NCI-H526 treated with DMSO at 0.1 percent for 48 hours (cell line): Measurements from ENCODE around the gene ZNF263.

Source experiments
- DNase-seq: peaks from one replicate; lab custom pipeline; 2025; lab: John Stamatoyannopoulos, UW

ZNF263 gene

GRCh38 chr16:3327514-3327913, 44.2 kb downstream of the ZNF263 start:
- DNase-seq: no peak

DNA sequence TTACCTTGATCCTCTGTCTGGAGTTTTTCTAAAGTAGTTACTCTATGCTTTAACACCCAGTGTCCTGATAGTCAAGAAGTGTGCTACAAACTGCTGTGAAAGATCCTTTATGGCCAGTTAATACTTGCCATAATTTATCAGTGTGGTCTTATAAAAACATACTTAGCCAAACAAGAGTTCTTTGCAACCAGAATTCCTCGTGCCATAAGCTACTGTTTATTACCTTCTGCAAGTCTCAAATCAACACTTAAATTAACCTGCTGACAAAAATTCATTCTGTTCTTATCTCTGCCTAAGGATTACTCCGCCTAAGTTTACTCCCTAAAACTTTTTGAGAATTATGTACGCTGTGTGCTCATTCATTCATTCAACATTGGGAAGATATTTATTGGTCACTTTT, 44.8 kb downstream of the ZNF263 start:
- DNase-seq: no peak

- no peak for DNase-seq
These were observed 45.4 kb downstream of the ZNF263 start for GRCh38 chr16:3328643-3329042.
